ENCODE results near the gene RYR2. TPM values are rescaled to one million over a fixed set of nuclear protein-coding genes. Genes with fewer than 3 reads are reported as not detected.
"Not testable (repeated sequence)": the region's sequence is repeated elsewhere in the genome, so short reads cannot be mapped to it uniquely, and the experiment has no call there.

RYR2 gene
- total RNA-seq, 2 donors from 2014 or later = 0.05 to 0.39 TPM

- DNase-seq (no peak), ATAC-seq (no peak)
- no peak overlapping the region for H3K4me3 Mint-ChIP-seq
- H3K27ac Mint-ChIP-seq = no peak overlapping the region
- peaks cover 6% of the 10 kb centered on the region for H3K27me3 Mint-ChIP-seq
- H3K9me3 ChIP-seq (ENCODE audit: control insufficient read depth, low read length, poor library complexity, severe bottlenecking) = no peaks in the 10 kb centered on the region
- H3K4me1 Mint-ChIP-seq = no peaks in the 10 kb centered on the region
- H3K36me3 Mint-ChIP-seq (ENCODE audit: low read depth) = no peaks in the 10 kb centered on the region
These were observed 548.4 kb downstream of the RYR2 start for GRCh38 chr1:237590386-237590785.

GRCh38 chr1:237591353-237591752, 549.4 kb downstream of the RYR2 start:
- Mint-ChIP-seq H3K4me3 (no peak overlapping the region), H3K27me3 (peaks cover 6% of the 10 kb centered on the region), H3K4me1 (no peaks in the 10 kb centered on the region), H3K36me3 (ENCODE audit: low read depth) (no peaks in the 10 kb centered on the region), H3K27ac (no peak overlapping the region)
- no peaks in the 10 kb centered on the region for H3K9me3 ChIP-seq (ENCODE audit: control insufficient read depth, low read length, poor library complexity, severe bottlenecking)
- no peak for DNase-seq
- ATAC-seq = no peak

- not testable (repeated sequence) for H3K4me1 Mint-ChIP-seq; H3K27me3 Mint-ChIP-seq; H3K4me3 Mint-ChIP-seq; ATAC-seq; H3K36me3 Mint-ChIP-seq (ENCODE audit: low read depth); H3K27ac Mint-ChIP-seq; H3K9me3 ChIP-seq (ENCODE audit: control insufficient read depth, low read length, poor library complexity, severe bottlenecking); DNase-seq
These were observed 561.1 kb downstream of the RYR2 start for GRCh38 chr1:237603036-237603568.

GRCh38 chr1:237608433-237608832, 566.4 kb downstream of the RYR2 start:
- no peak for ATAC-seq
- H3K4me3 Mint-ChIP-seq = no peak overlapping the region

GRCh38 chr1:237610157-237610556, 568.2 kb downstream of the RYR2 start:
- H3K4me3 Mint-ChIP-seq = no peak overlapping the region
- no peak overlapping the region for H3K27ac Mint-ChIP-seq
- no peaks in the 10 kb centered on the region for H3K9me3 ChIP-seq (ENCODE audit: control insufficient read depth, low read length, poor library complexity, severe bottlenecking)
- DNase-seq (no peak), ATAC-seq (no peak)
- H3K36me3 Mint-ChIP-seq (ENCODE audit: low read depth) = no peaks in the 10 kb centered on the region
- H3K27me3 Mint-ChIP-seq = no peaks in the 10 kb centered on the region
- H3K4me1 Mint-ChIP-seq = no peaks in the 10 kb centered on the region

More at GRCh38 chr1:237608433-237608832, 566.4 kb downstream of the RYR2 start:
- no peaks in the 10 kb centered on the region for H3K9me3 ChIP-seq (ENCODE audit: control insufficient read depth, low read length, poor library complexity, severe bottlenecking)
- DNase-seq = no peak
- H3K36me3 Mint-ChIP-seq (ENCODE audit: low read depth) = no peaks in the 10 kb centered on the region
- no peak overlapping the region for H3K27ac Mint-ChIP-seq
- H3K27me3 Mint-ChIP-seq = no peaks in the 10 kb centered on the region
- H3K4me1 Mint-ChIP-seq = no peaks in the 10 kb centered on the region

GRCh38 chr1:237613984-237614383, 572.0 kb downstream of the RYR2 start:
- no peaks in the 10 kb centered on the region for H3K27me3 Mint-ChIP-seq
- H3K4me1 Mint-ChIP-seq = no peaks in the 10 kb centered on the region
- no peak overlapping the region for H3K27ac Mint-ChIP-seq
- H3K4me3 Mint-ChIP-seq = no peak overlapping the region
- DNase-seq (no peak), ATAC-seq (no peak)
- H3K9me3 ChIP-seq (ENCODE audit: control insufficient read depth, low read length, poor library complexity, severe bottlenecking) = peaks cover 3% of the 10 kb centered on the region
- no peaks in the 10 kb centered on the region for H3K36me3 Mint-ChIP-seq (ENCODE audit: low read depth)

- ATAC-seq (no peak), DNase-seq (no peak)
- peaks cover 3% of the 10 kb centered on the region for H3K9me3 ChIP-seq (ENCODE audit: control insufficient read depth, low read length, poor library complexity, severe bottlenecking)
- no peaks in the 10 kb centered on the region for H3K27me3 Mint-ChIP-seq
- no peak overlapping the region for H3K4me3 Mint-ChIP-seq
- H3K27ac Mint-ChIP-seq = no peak overlapping the region
- H3K4me1 Mint-ChIP-seq = no peaks in the 10 kb centered on the region
- no peaks in the 10 kb centered on the region for H3K36me3 Mint-ChIP-seq (ENCODE audit: low read depth)
These were observed 577.6 kb downstream of the RYR2 start for GRCh38 chr1:237619553-237619952.

- no peaks in the 10 kb centered on the region for H3K4me1 Mint-ChIP-seq
- H3K4me3 Mint-ChIP-seq = no peak overlapping the region
- H3K27ac Mint-ChIP-seq = no peak overlapping the region
- no peaks in the 10 kb centered on the region for H3K9me3 ChIP-seq (ENCODE audit: control insufficient read depth, low read length, poor library complexity, severe bottlenecking)
- DNase-seq (no peak), ATAC-seq (no peak)
- no peaks in the 10 kb centered on the region for H3K27me3 Mint-ChIP-seq
- no peaks in the 10 kb centered on the region for H3K36me3 Mint-ChIP-seq (ENCODE audit: low read depth)
These were observed 592.9 kb downstream of the RYR2 start for GRCh38 chr1:237634922-237635321.

- no peaks in the 10 kb centered on the region for H3K9me3 ChIP-seq (ENCODE audit: control insufficient read depth, low read length, poor library complexity, severe bottlenecking)
- DNase-seq = no peak
- H3K27ac Mint-ChIP-seq = no peak overlapping the region
- H3K4me3 Mint-ChIP-seq = no peak overlapping the region
- no peaks in the 10 kb centered on the region for H3K36me3 Mint-ChIP-seq (ENCODE audit: low read depth)
- H3K27me3 Mint-ChIP-seq = no peaks in the 10 kb centered on the region
- no peaks in the 10 kb centered on the region for H3K4me1 Mint-ChIP-seq
- ATAC-seq = no peak
These were observed 596.6 kb downstream of the RYR2 start for GRCh38 chr1:237638555-237638954.

- no peaks in the 10 kb centered on the region for H3K27me3 Mint-ChIP-seq
- H3K36me3 Mint-ChIP-seq (ENCODE audit: low read depth) = no peaks in the 10 kb centered on the region
These were observed 598.2 kb downstream of the RYR2 start for GRCh38 chr1:237640011-237640671.

GRCh38 chr1:237640966-237641365, 599.0 kb downstream of the RYR2 start:
- Mint-ChIP-seq H3K36me3 (ENCODE audit: low read depth) (no peaks in the 10 kb centered on the region), H3K4me3 (no peak overlapping the region), H3K4me1 (no peaks in the 10 kb centered on the region), H3K27ac (no peak overlapping the region), H3K27me3 (no peaks in the 10 kb centered on the region)
- DNase-seq = no peak
- no peaks in the 10 kb centered on the region for H3K9me3 ChIP-seq (ENCODE audit: control insufficient read depth, low read length, poor library complexity, severe bottlenecking)
- no peak for ATAC-seq

More at GRCh38 chr1:237640011-237640671, 598.2 kb downstream of the RYR2 start:
- ATAC-seq = no peak
- no peak overlapping the region for H3K27ac Mint-ChIP-seq
- no peaks in the 10 kb centered on the region for H3K4me1 Mint-ChIP-seq
- no peak overlapping the region for H3K4me3 Mint-ChIP-seq
- DNase-seq = no peak
- no peaks in the 10 kb centered on the region for H3K9me3 ChIP-seq (ENCODE audit: control insufficient read depth, low read length, poor library complexity, severe bottlenecking)

GRCh38 chr1:237650809-237651208, 608.8 kb downstream of the RYR2 start:
- H3K27me3 Mint-ChIP-seq = no peaks in the 10 kb centered on the region
- no peak for ATAC-seq
- H3K4me1 Mint-ChIP-seq = no peaks in the 10 kb centered on the region
- no peak for DNase-seq
- H3K27ac Mint-ChIP-seq = no peak overlapping the region
- no peak overlapping the region for H3K4me3 Mint-ChIP-seq
- no peaks in the 10 kb centered on the region for H3K36me3 Mint-ChIP-seq (ENCODE audit: low read depth)
- H3K9me3 ChIP-seq (ENCODE audit: control insufficient read depth, low read length, poor library complexity, severe bottlenecking) = no peaks in the 10 kb centered on the region

- Mint-ChIP-seq H3K4me3 (no peak overlapping the region), H3K4me1 (no peaks in the 10 kb centered on the region), H3K27me3 (no peaks in the 10 kb centered on the region), H3K36me3 (ENCODE audit: low read depth) (no peaks in the 10 kb centered on the region), H3K27ac (no peak overlapping the region)
- DNase-seq = no peak
- no peaks in the 10 kb centered on the region for H3K9me3 ChIP-seq (ENCODE audit: control insufficient read depth, low read length, poor library complexity, severe bottlenecking)
- ATAC-seq = no peak
These were observed 613.8 kb downstream of the RYR2 start for GRCh38 chr1:237655778-237656177.

- H3K9me3 ChIP-seq (ENCODE audit: control insufficient read depth, low read length, poor library complexity, severe bottlenecking) = no peaks in the 10 kb centered on the region
- no peak overlapping the region for H3K27ac Mint-ChIP-seq
- H3K27me3 Mint-ChIP-seq = no peaks in the 10 kb centered on the region
- no peaks in the 10 kb centered on the region for H3K4me1 Mint-ChIP-seq
- no peak overlapping the region for H3K4me3 Mint-ChIP-seq
- ATAC-seq = no peak
- H3K36me3 Mint-ChIP-seq (ENCODE audit: low read depth) = no peaks in the 10 kb centered on the region
- DNase-seq = no peak
These were observed 622.4 kb downstream of the RYR2 start for GRCh38 chr1:237664348-237664747.

Data from T-helper 17 cell (primary cell).